GM12891 (cell line): ENCODE data around the gene WDR4.

Experiments used
- POU2F2 ChIP-seq: IDR thresholded peaks from 2 replicates; pipeline ENCODE4 v1.6.1; 2011; ENCODE audit warnings: low read depth, mild to moderate bottlenecking, control low read depth, low read length, moderate library complexity
- TAF1 ChIP-seq: IDR thresholded peaks from 2 replicates; pipeline ENCODE4 v1.6.1; 2011; ENCODE audit warnings: low read depth, low read length, control low read depth

DNA sequence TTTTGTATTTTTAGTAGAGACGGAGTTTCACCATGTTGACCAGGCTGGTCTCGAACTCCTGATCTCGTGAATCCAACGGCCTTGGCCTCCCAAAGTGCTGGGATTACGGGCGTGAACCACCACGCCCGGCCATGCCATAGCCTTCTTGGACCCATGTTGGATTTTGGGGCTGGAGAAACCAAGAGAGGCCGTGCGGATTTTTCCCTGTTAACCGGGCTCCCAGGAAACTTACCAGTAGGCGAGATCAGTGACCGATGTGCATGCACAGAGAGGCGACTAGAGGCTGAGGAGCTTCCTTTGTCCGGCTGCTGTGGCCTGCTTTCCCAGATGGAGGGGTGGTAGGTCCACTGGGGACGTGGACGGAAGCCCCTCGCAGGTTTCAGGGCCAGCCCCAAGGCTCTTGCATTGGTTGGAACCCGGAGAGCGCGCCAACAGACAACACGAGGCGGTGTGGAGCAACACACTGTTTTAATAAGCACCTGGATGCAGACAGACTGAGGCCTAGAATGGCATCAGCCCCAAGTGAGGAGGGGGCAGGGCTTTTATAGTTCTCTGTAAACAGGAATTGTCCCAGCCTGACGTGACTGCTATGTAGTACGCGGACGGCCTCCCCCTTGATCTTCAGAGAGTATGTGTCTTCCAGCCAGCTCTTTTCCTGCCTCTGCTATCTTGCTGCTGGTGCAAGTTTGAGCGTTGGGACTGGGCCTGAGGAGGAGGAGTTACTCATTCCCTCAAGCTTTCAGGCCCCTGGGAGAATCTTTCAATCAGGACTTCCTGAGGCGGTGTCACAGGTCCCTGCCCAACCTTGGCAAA lies 46.0 kb upstream of the WDR4 start, which contains the start of gene ERVH48-1:
- TF ChIP-seq POU2F2 (no peak), TAF1 (no peak)
